Stimulated activated CD4-positive, alpha-beta T cell treated with anti-CD3 and anti-CD28 coated beads, TNF-alpha, amount 100 ng/mL, for 1 hour (primary cell): Measurements from ENCODE around the gene HIBADH.
"Not testable (repeated sequence)": the region's sequence is repeated elsewhere in the genome, so short reads cannot be mapped to it uniquely, and the experiment has no call there.

Experiments
- DNase-seq, 3 donors: peaks; one replicate each; pipeline ENCODE4 v3.0.0-alpha.2; 2020; ENCODE audit warnings: low read depth in 3 of 3, low spot score in 1 of 3

Gene HIBADH

GRCh38 chr7:27639048-27639447, 23.6 kb downstream of the HIBADH start:
- not testable (repeated sequence) for DNase-seq

- no peak for DNase-seq
Measured at GRCh38 chr7:27636326-27637006, 26.2 kb downstream of the HIBADH start.

GRCh38 chr7:27635728-27636127, 27.0 kb downstream of the HIBADH start:
- DNase-seq, result no peak

DNA sequence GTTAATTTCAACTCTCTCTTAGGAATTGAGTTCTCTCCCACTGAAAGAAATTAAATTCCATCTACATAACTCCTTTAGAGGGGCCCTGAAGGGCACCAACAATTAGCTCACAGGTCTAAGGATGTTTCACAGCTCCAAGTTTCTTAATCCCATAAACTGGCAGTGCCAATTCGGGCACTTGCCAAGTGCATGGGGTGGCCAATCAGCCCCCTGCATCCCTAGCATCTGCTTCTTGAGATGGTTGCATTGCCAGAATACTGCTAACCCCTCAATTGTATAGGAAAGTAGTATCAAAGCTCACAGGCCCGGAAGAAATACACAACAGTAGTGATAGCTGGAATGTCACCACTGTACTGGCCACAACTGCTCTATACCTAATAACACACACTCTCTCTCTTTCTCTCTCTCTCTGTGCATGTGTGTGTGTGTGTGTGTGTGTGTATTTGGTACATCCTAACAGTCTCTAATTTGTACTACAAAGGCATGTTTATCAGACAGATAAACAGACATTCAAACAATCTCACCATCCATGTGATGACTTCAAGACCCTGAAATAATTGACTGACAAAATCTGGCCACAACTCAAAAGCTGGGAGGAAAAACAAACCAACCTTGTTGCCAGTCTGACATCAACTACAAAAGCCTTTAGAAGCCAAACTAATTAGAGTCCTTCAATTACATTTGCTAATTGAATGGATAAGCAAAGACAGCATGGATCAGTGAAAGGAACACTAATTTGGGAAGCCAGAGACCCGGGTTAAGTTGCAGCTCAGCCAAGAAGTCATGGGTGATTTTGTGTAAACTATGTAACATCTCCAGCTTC, 27.8 kb downstream of the HIBADH start:
- DNase-seq, result no peak

- no peak for DNase-seq
Measured at GRCh38 chr7:27633062-27633461, 29.6 kb downstream of the HIBADH start.

GRCh38 chr7:27631391-27631790, 31.3 kb downstream of the HIBADH start:
- no peak for DNase-seq

GRCh38 chr7:27627146-27627545, 35.5 kb downstream of the HIBADH start:
- no peak for DNase-seq

- DNase-seq, result no peak
Measured at GRCh38 chr7:27619492-27619891, 43.2 kb downstream of the HIBADH start.

DNA sequence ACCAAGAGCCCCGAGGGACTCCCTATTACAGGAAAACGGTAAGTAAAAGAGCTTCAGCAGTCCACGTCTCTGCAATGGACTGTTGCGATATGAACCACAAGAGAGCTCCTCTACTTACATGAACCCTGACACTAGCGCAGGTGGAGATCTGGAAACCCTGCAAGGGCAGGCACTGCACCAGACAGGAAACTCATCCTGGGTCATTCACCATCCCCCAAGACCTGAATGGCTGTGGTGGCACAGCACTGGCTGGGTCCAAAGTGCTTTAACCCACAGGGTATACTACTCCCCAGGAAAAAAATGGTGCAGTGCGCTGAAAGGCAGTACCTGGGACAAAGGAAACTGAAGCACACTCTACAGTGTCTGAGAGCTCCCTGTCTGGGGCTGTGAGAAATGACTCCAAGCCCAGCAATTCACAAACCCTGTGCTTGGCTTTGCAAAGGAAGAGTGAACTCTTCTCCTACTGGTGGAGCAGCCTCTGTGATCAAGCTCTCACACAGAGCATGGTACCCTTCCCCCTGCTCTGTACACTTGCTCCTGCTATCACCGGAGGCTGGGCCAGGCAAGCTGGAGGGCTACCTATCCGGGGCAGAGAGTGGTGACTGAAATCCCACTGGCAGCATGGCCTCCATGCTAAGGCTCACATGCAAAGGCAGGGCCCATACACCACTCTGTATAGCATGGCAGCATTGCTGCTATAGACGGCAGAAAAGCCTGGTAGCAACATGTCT, 44.9 kb downstream of the HIBADH start:
- DNase-seq, result no peak

DNA sequence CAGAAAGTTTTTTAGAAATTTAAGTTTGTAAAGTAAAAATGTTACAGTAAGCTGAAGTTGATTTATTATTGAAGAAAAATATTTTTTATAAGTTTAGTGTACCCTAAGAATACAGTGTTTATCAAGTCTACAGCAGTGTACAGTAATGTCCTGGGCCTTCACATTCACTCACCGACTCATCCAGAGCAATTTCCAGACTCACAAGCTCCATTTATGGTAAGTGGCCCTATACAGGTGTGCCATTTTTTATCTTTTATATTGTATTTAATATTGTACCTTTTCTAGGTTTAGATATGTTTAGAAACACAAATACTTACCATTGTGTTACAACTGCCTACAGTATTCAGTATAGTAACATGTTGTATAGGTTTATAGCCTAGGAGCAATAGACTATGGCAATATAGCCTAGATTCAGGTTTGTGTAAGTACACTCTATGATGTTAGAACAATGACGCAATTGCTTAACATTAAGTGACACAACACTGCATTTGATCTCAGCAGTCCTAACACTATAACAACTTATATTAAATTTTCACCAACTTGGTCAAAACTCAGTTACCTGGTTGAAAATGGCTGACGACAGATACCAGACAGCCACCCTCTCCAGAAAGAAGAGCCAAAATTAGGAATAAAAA, 45.7 kb downstream of the HIBADH start:
- DNase-seq, result no peak

DNA sequence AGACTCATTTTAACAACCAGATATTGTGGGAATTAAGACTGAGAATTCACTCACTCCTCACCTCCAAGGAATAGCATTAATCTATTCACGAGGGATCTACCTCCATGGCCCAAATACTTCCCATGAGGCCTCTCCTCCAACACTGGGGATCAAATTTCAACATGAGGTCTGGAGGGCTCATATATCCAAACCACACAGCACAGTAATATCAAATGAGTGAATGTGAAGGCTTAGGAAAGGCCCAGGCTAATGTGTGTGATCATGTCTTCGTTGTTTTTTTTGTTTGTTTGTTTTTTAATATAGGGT, 46.5 kb downstream of the HIBADH start:
- DNase-seq, result no peak

- no peak for DNase-seq
Measured at GRCh38 chr7:27615420-27616185, 47.1 kb downstream of the HIBADH start.

GRCh38 chr7:27614095-27614494, 48.6 kb downstream of the HIBADH start:
- DNase-seq, result no peak

- no peak for DNase-seq
Measured at GRCh38 chr7:27611059-27611458, 51.6 kb downstream of the HIBADH start.

DNA sequence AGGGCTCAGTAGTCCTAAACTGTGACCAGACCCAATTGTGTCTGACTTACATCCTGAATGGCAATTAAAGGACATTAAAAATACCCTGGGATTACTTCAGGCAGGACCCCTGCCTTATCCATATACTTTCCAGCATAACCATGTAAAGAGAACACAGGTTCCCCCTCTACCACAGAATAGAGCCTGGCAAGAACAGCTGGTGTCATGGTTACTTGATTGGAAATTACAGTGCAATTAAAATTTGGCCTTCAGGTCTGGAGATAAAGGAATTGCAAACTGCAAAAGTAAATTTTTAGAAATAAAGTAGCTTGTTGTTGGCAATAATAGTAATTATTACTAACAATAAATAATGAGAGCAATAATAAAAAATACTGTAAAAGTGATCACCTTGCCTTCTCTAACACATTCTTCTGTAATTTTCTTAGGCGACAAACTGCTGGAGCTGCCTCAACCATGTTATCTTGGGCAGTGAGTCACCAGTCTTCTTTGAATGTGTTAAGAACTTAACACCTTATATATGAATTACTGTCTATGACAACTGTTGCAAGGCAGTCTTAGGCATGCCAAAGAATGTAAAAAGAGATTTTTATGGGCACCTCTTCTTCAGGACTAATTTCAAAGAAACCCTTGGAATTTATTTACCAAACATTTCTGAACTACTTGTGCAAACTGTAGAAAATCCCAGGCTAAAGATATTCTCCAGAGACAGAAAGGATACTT, 53.7 kb downstream of the HIBADH start:
- DNase-seq, result no peak

DNA sequence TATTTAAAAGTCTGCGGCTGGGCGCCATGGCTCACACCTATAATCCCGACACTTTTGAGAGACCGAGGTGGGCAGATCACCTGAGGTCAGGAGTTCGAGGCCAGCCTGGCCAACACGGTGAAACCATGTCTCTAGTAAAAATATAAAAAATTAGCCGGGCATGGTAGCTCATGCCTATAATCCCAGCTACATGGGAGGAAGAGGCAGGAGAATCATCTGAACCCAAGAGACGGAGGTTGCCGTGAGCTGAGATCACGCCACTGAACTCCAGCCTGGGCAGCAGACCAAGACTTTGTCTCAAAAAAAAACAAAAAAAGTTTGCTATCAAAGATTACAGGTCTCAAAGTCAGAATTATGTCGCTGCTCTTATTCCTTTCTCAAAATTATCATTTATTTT, 55.5 kb downstream of the HIBADH start:
- no peak for DNase-seq

GRCh38 chr7:27606270-27607209, 56.1 kb downstream of the HIBADH start:
- DNase-seq, result no peak

DNA sequence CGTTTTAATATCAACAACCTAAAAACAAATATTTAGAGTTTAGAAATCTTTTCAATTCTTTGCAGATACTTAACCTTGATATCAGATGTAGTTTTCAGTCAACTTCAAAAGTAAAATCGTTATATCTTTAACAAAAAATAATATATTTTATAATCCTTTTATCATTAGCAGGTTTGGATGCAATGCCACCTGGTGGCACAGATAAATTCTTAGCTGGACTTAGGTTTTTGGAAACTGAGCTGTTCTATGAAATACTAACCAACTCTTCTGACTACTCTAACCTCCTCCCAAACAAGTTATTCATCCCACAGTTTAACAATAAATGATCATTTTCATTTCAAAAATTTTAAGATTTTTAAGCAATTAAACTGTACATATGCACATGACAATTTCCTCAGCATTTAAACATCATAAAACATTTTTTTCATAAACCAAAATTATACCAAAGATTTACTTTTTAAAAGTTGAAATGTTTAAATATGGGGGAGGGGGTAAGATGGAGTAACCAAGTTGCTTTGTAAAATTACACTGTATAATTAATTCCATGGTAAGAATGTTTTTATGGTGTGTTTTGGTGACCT, 56.9 kb downstream of the HIBADH start:
- DNase-seq, result no peak

DNA sequence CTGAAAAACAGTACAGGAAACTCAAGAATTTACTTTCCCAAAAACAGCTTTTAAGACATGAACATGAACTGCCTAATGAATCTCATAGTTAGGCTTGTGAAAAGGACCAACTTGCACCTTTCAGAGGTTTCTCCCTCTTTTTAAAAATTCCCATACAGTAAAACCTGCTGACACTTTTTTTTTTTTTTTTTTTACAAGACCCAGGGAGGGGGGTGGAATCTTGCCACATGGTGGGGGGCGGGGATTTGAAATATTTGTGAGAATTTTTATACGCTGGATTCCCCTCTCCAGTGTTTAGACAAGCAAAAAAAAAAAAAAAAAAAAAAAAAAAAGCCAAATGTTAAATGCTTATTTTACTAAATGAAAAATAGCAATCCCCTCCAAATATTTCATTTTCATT, 57.4 kb downstream of the HIBADH start:
- DNase-seq, result no peak
